OCI-LY7 (cell line): Measurements from ENCODE around the gene PDSS2.

ENCODE experiments used
- CTCF ChIP-seq: fragments of 200-600 bp; sonication (generic); conservative IDR thresholded peaks from 2 replicates; pipeline ENCODE4 v1.5.1; 2014; ENCODE audit warnings: mild to moderate bottlenecking, antibody characterized with exemption, low read length, moderate library complexity, mixed read lengths
- EZH2phosphoT487 ChIP-seq: fragments of 200-600 bp; sonication (generic); IDR thresholded peaks from 2 replicates; pipeline ENCODE4 v1.6.1; 2018; ENCODE audit warnings: low read depth, borderline replicate concordance, mild to moderate bottlenecking, mixed run types, antibody characterized with exemption, low read length, moderate library complexity, mixed read lengths

- TF ChIP-seq CTCF, result no peak
- TF ChIP-seq EZH2phosphoT487, result no peak
These were observed 174.6 kb downstream of the PDSS2 start for GRCh38 chr6:107284805-107285204.
